Measurements from ENCODE around the gene HS3ST1. TPM values are rescaled to one million over a fixed set of nuclear protein-coding genes. Genes with fewer than 3 reads are reported as not detected.

HS3ST1 gene
- total RNA-seq (10 to 100 TPM; 17.0 to 64.7 (median 35.9) TPM), polyA plus RNA-seq (10 to 100 TPM; 10.1 to 48.8 TPM)
- long read RNA-seq, donor 1, full-length matches to known transcripts, result 692 of 817 reads
- long read RNA-seq, donor 1, partial matches to known transcripts, result 0 of 817 reads
- long read RNA-seq, donor 1, other reads (novel, unspliced or antisense), result 125 of 817 reads
- long read RNA-seq, donor 2, full-length matches to known transcripts, result 15 of 15 reads
- long read RNA-seq, donor 2, partial matches to known transcripts, result 0 of 15 reads
- long read RNA-seq, donor 2, other reads (novel, unspliced or antisense), result 0 of 15 reads
- long read RNA-seq, donor 3, full-length matches to known transcripts, result 342 of 379 reads
- long read RNA-seq, donor 3, partial matches to known transcripts, result 0 of 379 reads
- long read RNA-seq, donor 3, other reads (novel, unspliced or antisense), result 37 of 379 reads

DNA sequence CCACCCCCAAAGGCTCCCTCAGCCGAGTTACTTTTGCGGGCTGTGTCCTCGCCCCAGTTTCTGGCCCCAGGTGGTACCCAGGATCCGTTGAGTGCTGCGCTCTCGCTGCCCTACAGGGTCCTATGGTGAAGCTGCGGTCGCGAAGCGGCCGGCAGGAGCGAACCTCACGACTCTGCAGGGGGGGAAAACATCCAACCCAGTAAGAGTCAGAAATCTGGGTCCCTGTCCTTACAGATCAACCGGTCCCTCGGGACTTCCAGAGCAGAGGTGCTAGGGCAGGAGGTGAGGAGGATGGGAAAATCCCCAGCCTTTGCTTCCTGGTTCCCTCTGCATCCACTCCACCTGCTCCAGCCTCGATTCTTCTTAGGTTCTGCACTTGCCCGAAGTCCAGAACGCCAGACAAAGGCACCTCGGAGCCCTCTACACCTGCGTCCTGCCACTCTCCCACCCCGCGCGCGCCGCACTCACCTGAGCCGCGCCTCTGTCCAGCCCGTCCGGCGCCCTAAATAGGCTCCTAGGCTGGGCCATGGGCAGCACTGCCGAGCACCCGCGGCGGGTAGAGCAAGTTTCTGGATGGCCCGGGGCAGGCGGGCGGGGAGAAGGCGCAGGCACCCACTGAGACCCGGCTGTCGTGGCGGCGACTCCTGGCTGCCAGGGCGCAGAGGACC, at the start of gene HS3ST1:
Gene HS3ST1 (minus strand): TSS at position 664 of the 668 bp plus-strand sequence. CDS start 28,889 bp downstream, outside the sequence.
- peak in 2 of 5 donors; percentile 52 to 56 for DNase-seq
- no peak for TF ChIP-seq EP300 (IDR thresholded peaks at IDR 0.05)
- no peak for TF ChIP-seq POLR2A (IDR thresholded peaks at IDR 0.05)
- TF ChIP-seq CTCF (IDR thresholded peaks at IDR 0.05), result no peak
- intact Hi-C loops (cut with DNase I), result loop anchor here in 3 of 4 donors (5.0 to 10.0 kb wide), 4 partner anchors 354 to 846 kb away; no protein-coding TSS in a partner anchor
- Histone ChIP-seq H3K4me1 (ENCODE audit: insufficient read depth) (peaks cover 9% of the 10 kb centered on the region), H3K9me3 (no peaks in the 10 kb centered on the region), H3K27ac (peak within 1 kb of the TSS; percentile 71 to 80), H3K4me3 (peak within 1 kb of the TSS; percentile 47), H3K36me3 (no peaks in the 10 kb centered on the region), H3K27me3 (no peaks in the 10 kb centered on the region)
- 0 to 1% (median 0%) methylated on average over 42 to 43 of the region's 43 CpGs for WGBS, 3 donors

DNA sequence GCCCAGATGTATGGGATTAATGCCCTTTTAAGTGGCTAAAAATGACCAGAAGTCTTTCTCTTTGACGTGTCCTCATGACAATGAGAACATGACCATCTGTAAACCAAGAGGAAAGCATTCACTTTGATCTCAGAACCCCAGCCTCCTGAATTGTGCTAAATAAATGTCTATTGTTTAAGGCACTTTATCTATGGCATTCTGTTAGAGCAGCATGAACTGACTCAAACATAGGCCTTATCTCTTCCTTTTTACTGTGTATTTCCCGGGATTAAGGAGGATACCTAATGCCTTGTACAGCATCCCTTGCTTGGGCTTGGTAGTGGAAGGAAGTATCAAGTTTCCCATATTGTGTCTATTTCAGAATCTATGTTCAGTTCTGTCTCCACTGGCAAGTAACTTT, 47.2 kb upstream of the HS3ST1 start:
- H3K4me3 ChIP-seq, result no peak overlapping the region
- H3K27me3 ChIP-seq, result no peaks in the 10 kb centered on the region
- no peak overlapping the region for H3K27ac ChIP-seq
- H3K9me3 ChIP-seq, result no peaks in the 10 kb centered on the region
- WGBS, 3 donors, result 43 to 57% (median 45%) methylated on average over 2 of the region's 2 CpGs
- H3K36me3 ChIP-seq, result no peaks in the 10 kb centered on the region
- DNase-seq, result no peak
- TF ChIP-seq CTCF (IDR thresholded peaks at IDR 0.05) (no peak), POLR2A (IDR thresholded peaks at IDR 0.05) (no peak)
- intact Hi-C loops (cut with DNase I), result no loop called here
- no peaks in the 10 kb centered on the region for H3K4me1 ChIP-seq (ENCODE audit: insufficient read depth)

DNA sequence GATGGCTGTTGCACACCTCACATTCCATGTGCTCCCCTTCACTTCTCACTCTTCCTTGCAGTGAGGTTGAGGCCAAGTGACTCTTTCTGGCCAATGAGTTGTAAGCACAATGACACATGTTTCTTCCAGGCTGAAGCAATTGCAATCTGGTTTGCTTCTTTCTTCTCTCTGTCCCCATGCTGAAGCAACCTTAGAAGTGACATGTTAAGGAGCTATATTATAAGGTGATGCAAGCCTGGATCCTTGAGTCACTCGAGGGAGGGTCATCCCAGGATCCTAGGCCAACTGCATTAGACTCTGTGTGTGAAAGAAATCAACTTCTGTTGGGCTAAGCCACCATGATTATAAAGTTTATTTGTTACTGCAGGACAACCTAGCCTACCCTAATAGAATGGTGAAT, 45.5 kb upstream of the HS3ST1 start:
- H3K27me3 ChIP-seq, result no peaks in the 10 kb centered on the region
- no peak overlapping the region for H3K4me3 ChIP-seq
- no peaks in the 10 kb centered on the region for H3K36me3 ChIP-seq
- no peak for DNase-seq
- H3K9me3 ChIP-seq, result no peaks in the 10 kb centered on the region
- intact Hi-C loops (cut with DNase I), result no loop called here
- TF ChIP-seq EP300 (IDR thresholded peaks at IDR 0.05), result no peak
- TF ChIP-seq CTCF (IDR thresholded peaks at IDR 0.05), result no peak
- no peak for TF ChIP-seq POLR2A (IDR thresholded peaks at IDR 0.05)
- H3K27ac ChIP-seq, result no peak overlapping the region
- WGBS, 3 donors, result 82 to 92% (median 88%) methylated on average over 1 of the region's 1 CpG
- H3K4me1 ChIP-seq (ENCODE audit: insufficient read depth), result no peaks in the 10 kb centered on the region

DNA sequence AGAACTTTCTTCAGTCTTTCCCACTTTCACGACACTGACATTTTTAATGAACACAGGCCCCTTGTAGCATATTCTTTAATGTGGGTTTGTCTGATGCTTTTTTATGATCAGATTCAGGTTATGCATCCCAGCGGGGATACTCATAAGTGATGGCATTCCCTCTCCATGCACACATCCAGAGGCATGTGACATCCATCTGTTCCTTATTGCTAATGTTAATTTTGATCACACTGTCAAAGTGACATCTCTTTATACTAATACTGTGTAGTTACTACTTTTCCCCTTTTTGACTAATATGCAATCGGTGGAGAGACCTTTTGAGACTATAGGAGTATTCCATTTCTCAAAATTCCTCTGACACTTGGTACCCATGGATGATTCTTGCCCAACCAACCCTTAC, 43.8 kb upstream of the HS3ST1 start:
- TF ChIP-seq POLR2A (IDR thresholded peaks at IDR 0.05) (no peak), EP300 (IDR thresholded peaks at IDR 0.05) (no peak), CTCF (IDR thresholded peaks at IDR 0.05) (no peak)
- Histone ChIP-seq H3K27me3 (no peaks in the 10 kb centered on the region), H3K4me1 (ENCODE audit: insufficient read depth) (no peaks in the 10 kb centered on the region), H3K9me3 (no peaks in the 10 kb centered on the region), H3K4me3 (no peak overlapping the region), H3K27ac (no peak overlapping the region), H3K36me3 (no peaks in the 10 kb centered on the region)
- no peak for DNase-seq
- intact Hi-C loops (cut with DNase I), result no loop called here
- WGBS, 3 donors, result 94 to 98% (median 97%) methylated on average over 3 of the region's 3 CpGs

Data from ovary (tissue), 10 donors.